ENCODE results near the gene EML6.

EML6 gene

DNA sequence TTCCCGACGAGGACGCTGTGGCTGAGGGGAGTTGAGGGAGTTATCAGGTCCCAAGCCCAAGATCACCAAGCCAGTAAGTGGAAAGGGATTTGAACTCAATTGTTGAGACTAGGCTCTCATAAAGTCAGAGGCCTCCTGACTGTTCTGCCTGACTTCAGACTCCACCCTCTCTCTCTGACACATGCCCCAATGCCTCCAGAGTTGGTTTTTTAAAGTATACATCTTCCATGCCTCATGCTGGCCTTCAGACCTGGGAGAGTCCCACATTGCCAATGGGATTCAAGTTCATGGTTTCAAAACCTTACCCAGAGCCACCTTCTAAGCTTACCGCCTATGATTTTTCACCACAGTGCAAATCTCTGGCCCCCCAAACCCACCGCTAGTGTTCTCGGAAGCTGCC is 226.0 kb downstream of the EML6 start:
- H3K4me3 ChIP-seq (ENCODE audit: low read length, poor library complexity, severe bottlenecking), result no peak overlapping the region
- H2AFZ ChIP-seq (ENCODE audit: low read length), result no peak overlapping the region
- H3K79me2 ChIP-seq (ENCODE audit: insufficient read depth, low read length), result no peaks in the 10 kb centered on the region
- no peaks in the 10 kb centered on the region for H3K36me3 ChIP-seq (ENCODE audit: insufficient read depth, low read length)
- no peak for TF ChIP-seq EZH2phosphoT487 (IDR thresholded peaks at IDR 0.05; ENCODE audit: borderline replicate concordance)
- TF ChIP-seq, protein P1, sequence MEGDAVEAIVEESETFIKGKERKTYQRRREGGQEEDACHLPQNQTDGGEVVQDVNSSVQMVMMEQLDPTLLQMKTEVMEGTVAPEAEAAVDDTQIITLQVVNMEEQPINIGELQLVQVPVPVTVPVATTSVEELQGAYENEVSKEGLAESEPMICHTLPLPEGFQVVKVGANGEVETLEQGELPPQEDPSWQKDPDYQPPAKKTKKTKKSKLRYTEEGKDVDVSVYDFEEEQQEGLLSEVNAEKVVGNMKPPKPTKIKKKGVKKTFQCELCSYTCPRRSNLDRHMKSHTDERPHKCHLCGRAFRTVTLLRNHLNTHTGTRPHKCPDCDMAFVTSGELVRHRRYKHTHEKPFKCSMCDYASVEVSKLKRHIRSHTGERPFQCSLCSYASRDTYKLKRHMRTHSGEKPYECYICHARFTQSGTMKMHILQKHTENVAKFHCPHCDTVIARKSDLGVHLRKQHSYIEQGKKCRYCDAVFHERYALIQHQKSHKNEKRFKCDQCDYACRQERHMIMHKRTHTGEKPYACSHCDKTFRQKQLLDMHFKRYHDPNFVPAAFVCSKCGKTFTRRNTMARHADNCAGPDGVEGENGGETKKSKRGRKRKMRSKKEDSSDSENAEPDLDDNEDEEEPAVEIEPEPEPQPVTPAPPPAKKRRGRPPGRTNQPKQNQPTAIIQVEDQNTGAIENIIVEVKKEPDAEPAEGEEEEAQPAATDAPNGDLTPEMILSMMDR (conservative IDR thresholded peaks at IDR 0.05; ENCODE audit: low read length), result no peak
- no peak overlapping the region for H3K4me2 ChIP-seq (ENCODE audit: low read depth, low read length, poor library complexity, severe bottlenecking)
- H3K4me1 ChIP-seq (ENCODE audit: insufficient read depth, low read length, poor library complexity, severe bottlenecking), result peaks cover 19% of the 10 kb centered on the region
- no peaks in the 10 kb centered on the region for H3F3A ChIP-seq (ENCODE audit: low read depth)
- H3K9ac ChIP-seq (ENCODE audit: low read depth, low read length, poor library complexity, severe bottlenecking), result no peak overlapping the region
- no peaks in the 10 kb centered on the region for H4K20me1 ChIP-seq (ENCODE audit: insufficient read depth, low read length, poor library complexity, severe bottlenecking)
- no peaks in the 10 kb centered on the region for H3K27me3 ChIP-seq (ENCODE audit: insufficient read depth, low read length, poor library complexity, severe bottlenecking)
- no peaks in the 10 kb centered on the region for H3K9me2 ChIP-seq (replicated peaks; ENCODE audit: low read depth, low read length)
- no peaks in the 10 kb centered on the region for H3K9me3 ChIP-seq (ENCODE audit: insufficient read depth, low read depth, low read length)

DNA sequence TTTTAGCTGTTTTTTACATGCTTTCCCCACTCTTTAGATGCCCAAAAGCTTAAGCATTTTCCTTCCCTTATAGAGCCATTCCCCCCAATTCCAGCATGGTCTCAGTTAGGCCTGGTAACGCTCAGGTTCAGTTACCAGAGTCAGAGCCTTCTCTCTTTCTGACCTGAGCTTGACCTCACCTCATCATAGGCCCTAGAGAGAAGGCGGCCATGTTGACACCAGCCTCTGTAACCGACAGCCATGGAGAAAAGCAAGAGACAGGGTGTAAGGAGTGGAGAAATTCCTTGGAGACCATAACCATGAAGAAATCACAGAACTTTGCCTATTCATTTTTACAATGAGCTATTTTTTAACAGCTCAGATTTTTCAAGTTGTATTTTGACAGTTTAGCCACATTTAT is 227.3 kb downstream of the EML6 start:
- TF ChIP-seq, protein P1 (conservative IDR thresholded peaks at IDR 0.05; ENCODE audit: low read length), result no peak
- TF ChIP-seq EZH2phosphoT487 (IDR thresholded peaks at IDR 0.05; ENCODE audit: borderline replicate concordance), result no peak
- Histone ChIP-seq H4K20me1 (ENCODE audit: insufficient read depth, low read length, poor library complexity, severe bottlenecking) (no peaks in the 10 kb centered on the region), H3K27me3 (ENCODE audit: insufficient read depth, low read length, poor library complexity, severe bottlenecking) (no peaks in the 10 kb centered on the region), H3K9ac (ENCODE audit: low read depth, low read length, poor library complexity, severe bottlenecking) (no peak overlapping the region), H3K79me2 (ENCODE audit: insufficient read depth, low read length) (no peaks in the 10 kb centered on the region), H2AFZ (ENCODE audit: low read length) (no peak overlapping the region), H3K36me3 (ENCODE audit: insufficient read depth, low read length) (no peaks in the 10 kb centered on the region), H3K4me2 (ENCODE audit: low read depth, low read length, poor library complexity, severe bottlenecking) (no peak overlapping the region), H3F3A (ENCODE audit: low read depth) (no peaks in the 10 kb centered on the region), H3K4me3 (ENCODE audit: low read length, poor library complexity, severe bottlenecking) (no peak overlapping the region), H3K4me1 (ENCODE audit: insufficient read depth, low read length, poor library complexity, severe bottlenecking) (peaks cover 21% of the 10 kb centered on the region), H3K9me3 (ENCODE audit: insufficient read depth, low read depth, low read length) (no peaks in the 10 kb centered on the region), H3K9me2 (replicated peaks; ENCODE audit: low read depth, low read length) (no peaks in the 10 kb centered on the region)

DNA sequence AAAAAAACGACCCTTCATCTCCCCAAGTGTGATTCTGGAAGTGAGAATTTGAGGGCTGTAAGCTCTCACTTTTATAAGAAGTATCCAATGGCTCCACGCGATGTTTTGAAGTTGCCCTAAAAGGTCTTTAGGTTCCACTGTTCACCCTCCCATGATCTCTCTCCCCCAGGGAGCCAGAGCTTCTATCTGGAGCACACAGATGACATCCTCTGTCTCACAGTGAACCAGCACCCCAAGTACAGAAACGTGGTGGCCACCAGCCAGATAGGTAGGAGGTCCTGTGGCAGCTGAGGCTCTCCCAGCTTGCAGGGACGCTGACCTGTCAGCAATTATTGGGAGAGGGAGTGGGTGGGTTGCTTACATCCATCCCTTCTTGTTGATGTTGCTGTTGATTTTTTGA is 229.0 kb downstream of the EML6 start:
- Histone ChIP-seq H3K36me3 (ENCODE audit: insufficient read depth, low read length) (no peaks in the 10 kb centered on the region), H3K9ac (ENCODE audit: low read depth, low read length, poor library complexity, severe bottlenecking) (no peak overlapping the region), H3K9me3 (ENCODE audit: insufficient read depth, low read depth, low read length) (no peaks in the 10 kb centered on the region), H3K27me3 (ENCODE audit: insufficient read depth, low read length, poor library complexity, severe bottlenecking) (no peaks in the 10 kb centered on the region), H3K9me2 (replicated peaks; ENCODE audit: low read depth, low read length) (no peaks in the 10 kb centered on the region), H4K20me1 (ENCODE audit: insufficient read depth, low read length, poor library complexity, severe bottlenecking) (no peaks in the 10 kb centered on the region), H3K4me3 (ENCODE audit: low read length, poor library complexity, severe bottlenecking) (no peak overlapping the region), H3K4me1 (ENCODE audit: insufficient read depth, low read length, poor library complexity, severe bottlenecking) (peaks cover 21% of the 10 kb centered on the region), H3K4me2 (ENCODE audit: low read depth, low read length, poor library complexity, severe bottlenecking) (peak overlapping the region; percentile 31), H3F3A (ENCODE audit: low read depth) (no peaks in the 10 kb centered on the region), H2AFZ (ENCODE audit: low read length) (no peak overlapping the region), H3K79me2 (ENCODE audit: insufficient read depth, low read length) (no peaks in the 10 kb centered on the region)
- no peak for TF ChIP-seq EZH2phosphoT487 (IDR thresholded peaks at IDR 0.05; ENCODE audit: borderline replicate concordance)
- TF ChIP-seq, protein P1 (conservative IDR thresholded peaks at IDR 0.05; ENCODE audit: low read length), result no peak
